Neutrophil (primary cell): ENCODE data around the gene NFATC4.

Source experiments
- H3K27ac ChIP-seq: fragments of 200-600 bp; sonication (generic); 2 replicates; pipeline ENCODE4 v1.5.1; 2016; ENCODE audit warnings: mild to moderate bottlenecking, moderate library complexity
- H3K27me3 ChIP-seq: fragments of 200-600 bp; sonication (generic); 2 replicates; pipeline ENCODE4 v1.6.0; 2016; ENCODE audit warnings: mild to moderate bottlenecking
- H3K36me3 ChIP-seq: fragments of 200-600 bp; sonication (generic); 2 replicates; pipeline ENCODE4 v1.5.1; 2017
- H3K4me1 ChIP-seq, 2 experiments: fragments of 200-600 bp in 1 of 2; sonication (generic) in 1 of 2; 1 replicate in 1 of 2; 2 replicates in 1 of 2; pipeline versions ENCODE4 v1.5.1 to v1.6.1; 2013 to 2016; ENCODE audit warnings: low read depth in 1 of 2, low read length in 1 of 2, mild to moderate bottlenecking in 1 of 2, moderate library complexity in 1 of 2; ENCODE audit not compliant: control insufficient read depth in 1 of 2, insufficient read depth in 1 of 2
- H3K4me3 ChIP-seq, 2 experiments: fragments of 200-600 bp in 1 of 2; sonication (generic) in 1 of 2; 1 replicate in 1 of 2; 2 replicates in 1 of 2; pipeline ENCODE4 v1.5.1; 2013 to 2016; ENCODE audit warnings: low read depth in 1 of 2, low read length in 1 of 2, mild to moderate bottlenecking in 1 of 2, moderate library complexity in 1 of 2
- H3K9me3 ChIP-seq: fragments of 200-600 bp; sonication (generic); 2 replicates; pipeline ENCODE4 v1.5.1; 2016
- CTCF ChIP-seq: fragments of 200-600 bp; sonication (generic); IDR thresholded peaks from 2 replicates; pipeline ENCODE4 v1.5.1; 2016; ENCODE audit warnings: antibody characterized with exemption

NFATC4 gene

DNA sequence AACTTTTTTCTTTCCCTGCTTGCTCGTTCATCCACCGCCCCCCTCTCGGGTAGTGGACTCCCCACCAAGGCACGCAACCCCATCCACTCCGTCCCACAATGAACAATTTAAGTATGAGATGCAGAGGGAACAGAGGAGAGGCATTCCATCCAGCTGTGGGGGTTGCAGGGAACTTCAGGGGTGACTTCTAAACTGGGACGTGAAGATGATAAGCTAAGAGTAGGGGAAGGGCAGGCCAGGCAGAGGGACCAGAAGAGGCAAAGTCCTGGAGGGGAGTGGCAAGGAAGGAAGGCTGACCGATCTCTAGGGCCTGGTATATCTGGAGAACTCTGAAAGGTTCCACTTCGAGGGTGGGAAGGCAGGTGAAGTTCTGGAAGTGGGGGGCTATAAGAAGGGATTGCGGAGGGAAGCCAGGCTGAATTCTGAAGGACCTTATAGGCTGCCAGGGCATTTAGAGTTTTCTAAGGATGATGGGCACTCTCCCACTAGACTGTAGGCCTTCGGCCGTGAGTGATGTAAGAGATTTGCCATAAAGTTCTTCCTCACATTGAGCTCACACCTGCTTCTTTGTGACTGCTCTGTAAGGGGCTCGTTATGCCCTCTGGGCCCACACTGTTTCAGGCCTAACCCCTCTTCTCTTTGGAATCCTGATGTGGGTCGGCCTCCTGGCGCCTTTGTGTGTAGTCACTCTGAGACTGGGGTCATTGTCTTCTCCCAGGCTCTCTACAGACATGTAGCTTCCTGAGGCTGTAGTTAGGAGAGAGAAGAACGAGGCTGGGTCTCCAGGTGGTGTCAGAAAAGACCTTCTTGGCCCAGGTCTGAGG is 12.1 kb downstream of the NFATC4 start:
- Histone ChIP-seq H3K36me3 (no peaks in the 10 kb centered on the region), H3K4me3 (no peak overlapping the region)

DNA sequence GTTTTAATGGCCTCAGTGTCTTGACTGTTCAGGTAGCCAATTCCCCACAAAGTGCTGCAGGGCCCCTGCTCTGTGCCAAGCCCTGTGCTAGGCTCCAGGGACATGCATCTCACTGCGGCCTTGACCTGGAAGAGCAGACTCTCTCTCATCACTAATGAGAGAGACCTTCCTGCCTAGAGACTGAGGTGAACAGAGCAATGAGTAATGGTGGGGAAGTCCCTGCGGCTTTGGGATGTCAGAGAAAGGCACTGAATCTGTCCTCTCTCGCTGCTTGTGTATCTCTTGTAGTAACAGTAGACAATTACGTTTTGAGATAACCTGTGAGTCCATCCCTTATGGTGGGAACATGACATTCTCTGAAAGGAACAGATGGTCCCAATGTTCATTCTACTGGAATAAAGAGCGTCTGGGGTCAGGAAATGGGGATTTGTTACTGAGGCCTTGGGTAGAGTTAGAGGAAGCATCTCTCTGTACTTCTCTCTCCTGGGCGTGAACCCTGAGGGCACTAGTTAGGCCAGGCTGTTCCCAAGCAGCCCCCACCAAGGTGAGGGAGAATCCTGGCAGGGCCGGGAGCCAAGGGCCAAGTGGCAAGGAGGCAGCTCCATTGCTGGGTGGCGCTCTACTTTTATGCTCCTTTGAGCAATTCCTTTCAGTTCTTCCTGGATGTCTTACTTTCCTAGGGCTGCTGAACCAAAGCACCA is 13.5 kb downstream of the NFATC4 start:
- Histone ChIP-seq H3K36me3 (no peaks in the 10 kb centered on the region), H3K4me1 (no peaks in the 10 kb centered on the region), H3K27me3 (peaks cover 10% of the 10 kb centered on the region), H3K9me3 (no peaks in the 10 kb centered on the region), H3K4me3 (no peak overlapping the region), H3K27ac (no peak overlapping the region)
- TF ChIP-seq CTCF, result no peak

More for the DNA sequence above, 12.1 kb downstream of the NFATC4 start:
- H3K27me3 ChIP-seq, result peaks cover 22% of the 10 kb centered on the region
- H3K27ac ChIP-seq, result no peak overlapping the region
- H3K9me3 ChIP-seq, result no peaks in the 10 kb centered on the region
- TF ChIP-seq CTCF, result no peak
- H3K4me1 ChIP-seq, result no peaks in the 10 kb centered on the region

DNA sequence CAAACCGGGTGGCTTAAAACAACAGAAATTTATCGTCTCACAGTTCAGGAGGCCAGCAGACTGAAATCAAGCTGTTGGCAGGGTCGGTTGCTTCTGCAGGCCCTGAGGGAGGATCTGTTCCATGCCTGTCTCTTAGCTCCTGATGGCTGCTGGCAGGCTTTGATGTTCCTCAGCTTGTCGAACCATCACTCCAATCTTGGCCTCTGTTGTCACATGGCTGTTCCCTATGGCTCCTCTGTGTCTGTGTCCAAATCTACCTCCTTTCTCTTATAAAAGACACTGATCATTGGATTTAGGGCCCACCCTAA is 14.0 kb downstream of the NFATC4 start:
- TF ChIP-seq CTCF, result no peak
- Histone ChIP-seq H3K9me3 (no peaks in the 10 kb centered on the region), H3K27ac (no peak overlapping the region), H3K36me3 (no peaks in the 10 kb centered on the region), H3K4me3 (no peak overlapping the region), H3K27me3 (peaks cover 5% of the 10 kb centered on the region), H3K4me1 (no peaks in the 10 kb centered on the region)

DNA sequence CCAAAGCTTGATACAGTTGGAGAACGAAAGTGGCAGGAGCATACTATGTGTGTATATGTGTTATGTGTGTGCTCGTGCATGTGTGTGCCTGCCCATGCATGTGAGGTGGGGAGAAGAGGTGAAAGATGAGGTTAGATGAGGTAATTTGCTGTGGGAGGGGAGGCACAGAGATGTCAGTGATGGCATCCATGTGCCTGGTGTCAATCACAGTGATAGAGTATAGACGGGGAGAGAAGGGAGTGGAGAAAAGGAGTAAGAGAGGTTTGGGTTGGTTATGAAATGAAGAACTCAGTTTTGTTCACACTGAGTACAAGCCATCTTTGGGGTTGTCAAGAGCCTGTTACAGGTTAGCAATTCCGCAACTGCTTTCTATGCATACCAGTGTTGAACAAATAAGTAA is 16.2 kb downstream of the NFATC4 start:
- no peaks in the 10 kb centered on the region for H3K27me3 ChIP-seq
- H3K36me3 ChIP-seq, result no peaks in the 10 kb centered on the region
- H3K4me3 ChIP-seq, result no peak overlapping the region
- peaks cover 5% of the 10 kb centered on the region in 2 experiments for H3K4me1 ChIP-seq
- no peak overlapping the region for H3K27ac ChIP-seq
- no peak for TF ChIP-seq CTCF
- H3K9me3 ChIP-seq, result no peaks in the 10 kb centered on the region

DNA sequence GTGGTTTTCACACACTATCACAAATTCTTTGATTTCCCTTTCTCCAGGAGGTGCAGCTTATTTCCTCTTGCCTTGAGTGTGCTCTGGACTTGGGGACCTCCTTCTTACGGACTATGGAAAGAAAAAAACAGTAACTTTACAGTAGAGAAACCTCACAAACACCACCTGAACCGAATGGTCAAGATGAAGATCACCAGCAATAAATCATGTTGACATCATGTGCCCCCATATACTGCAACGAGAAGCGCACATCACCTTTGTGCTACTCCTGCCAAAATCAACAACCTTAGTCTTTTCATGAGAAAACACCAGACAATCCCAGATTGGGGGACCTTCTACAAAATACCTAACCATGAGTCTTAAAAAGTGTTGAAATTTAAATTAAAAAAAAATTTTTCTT is 17.5 kb downstream of the NFATC4 start:
- Histone ChIP-seq H3K4me3 (no peak overlapping the region), H3K27me3 (no peaks in the 10 kb centered on the region), H3K36me3 (no peaks in the 10 kb centered on the region), H3K27ac (no peak overlapping the region), H3K4me1 (peaks cover 12 to 18% of the 10 kb centered on the region in 2 experiments), H3K9me3 (no peaks in the 10 kb centered on the region)
- no peak for TF ChIP-seq CTCF
